DND-41 (cell line): ENCODE data around the gene GPC1.

Experiments used
- ATAC-seq: fragments of 200-7000 bp; cut with Tn5 transposase; 3 replicates; pipeline ENCODE4 v1.9.1; 2021; ENCODE audit warnings: low read depth; ENCODE audit not compliant: insufficient read depth
- DNase-seq: peaks from one replicate; pipeline ENCODE4 v3.0.0-alpha.2; 2020
- H2AFZ ChIP-seq: 2 replicates; pipeline ENCODE4 v1.6.0; 2012; ENCODE audit warnings: low read depth, low read length
- H3K27ac ChIP-seq: 2 replicates; pipeline ENCODE4 v1.5.1; 2012; ENCODE audit warnings: low read length, inconsistent platforms
- H3K27me3 ChIP-seq: fragments of 200-600 bp; sonication (generic); 2 replicates; pipeline ENCODE4 v1.6.0; 2012; ENCODE audit warnings: low read length, mild to moderate bottlenecking, inconsistent platforms; ENCODE audit not compliant: insufficient read depth, poor library complexity
- H3K36me3 ChIP-seq: 2 replicates; pipeline ENCODE4 v1.5.1; 2012; ENCODE audit warnings: low read length, inconsistent platforms; ENCODE audit not compliant: insufficient read depth
- H3K4me1 ChIP-seq: 2 replicates; pipeline ENCODE4 v1.5.1; 2012; ENCODE audit warnings: mild to moderate bottlenecking, low read length; ENCODE audit not compliant: insufficient read depth
- H3K4me2 ChIP-seq: 2 replicates; pipeline ENCODE4 v1.6.0; 2012; ENCODE audit warnings: mild to moderate bottlenecking, moderate library complexity, low read length, inconsistent platforms; ENCODE audit not compliant: insufficient read depth
- H3K4me3 ChIP-seq, 2 experiments: fragments of 200-600 bp in 1 of 2; shearing (Covaris generic) in 1 of 2; 2 replicates each; pipeline ENCODE4 v1.5.1; 2012 to 2016; ENCODE audit warnings: inconsistent platforms in 2 of 2, low read length in 2 of 2, mild to moderate bottlenecking in 2 of 2, low read depth in 1 of 2, moderate library complexity in 1 of 2
- H3K79me2 ChIP-seq: 2 replicates; pipeline ENCODE4 v1.6.0; 2012; ENCODE audit warnings: low read length, inconsistent platforms; ENCODE audit not compliant: insufficient read depth
- H3K9ac ChIP-seq: 2 replicates; pipeline ENCODE4 v1.6.0; 2012; ENCODE audit warnings: low read depth, mild to moderate bottlenecking, inconsistent platforms, low read length, moderate library complexity
- H3K9me3 ChIP-seq: 2 replicates; pipeline ENCODE4 v1.5.1; 2012; ENCODE audit warnings: low read length, moderate library complexity, mild to moderate bottlenecking, inconsistent platforms; ENCODE audit not compliant: insufficient read depth, severe bottlenecking
- H4K20me1 ChIP-seq: 2 replicates; pipeline ENCODE4 v1.6.0; 2012; ENCODE audit warnings: low read length; ENCODE audit not compliant: insufficient read depth
- CTCF ChIP-seq: IDR thresholded peaks from 2 replicates; pipeline ENCODE4 v1.5.1; 2012; ENCODE audit warnings: borderline replicate concordance, low read length, moderate library complexity, mild to moderate bottlenecking; ENCODE audit not compliant: poor library complexity, severe bottlenecking; ENCODE audit errors: extremely low read depth
- EZH2 ChIP-seq: IDR thresholded peaks from 3 replicates; pipeline ENCODE4 v1.6.1; 2012; ENCODE audit warnings: borderline replicate concordance, low read depth, mild to moderate bottlenecking, moderate library complexity, low read length, inconsistent platforms; ENCODE audit not compliant: severe bottlenecking

Gene GPC1

DNA sequence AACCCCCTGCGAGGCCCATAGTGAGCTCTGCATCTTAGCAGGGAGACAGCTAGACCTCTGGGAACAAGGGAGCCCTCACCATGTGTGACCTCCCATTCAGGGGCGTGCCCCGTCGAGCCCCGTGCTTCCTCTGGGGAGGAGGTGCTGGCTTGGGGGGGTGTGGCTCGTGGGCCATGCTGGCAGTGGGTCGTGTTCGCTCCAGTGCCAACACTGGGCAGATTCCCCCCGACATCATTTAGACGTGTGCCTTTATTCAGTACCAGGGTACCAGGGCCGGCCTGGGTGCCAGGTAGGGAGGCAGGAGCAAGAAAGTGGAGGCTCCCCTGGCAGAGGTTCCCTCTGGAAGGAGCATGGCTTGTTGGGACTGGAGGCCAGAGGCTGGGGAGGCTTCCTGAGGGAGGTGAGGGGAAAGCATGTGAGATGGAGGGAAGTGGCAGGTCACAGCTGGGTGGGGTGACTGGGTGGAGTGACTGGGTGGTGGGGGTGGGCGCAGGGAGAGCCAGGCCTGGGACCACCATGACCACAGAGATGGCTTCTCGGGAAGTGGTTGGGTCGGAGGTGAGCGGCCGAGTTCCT, 15.2 kb downstream of the GPC1 start:
- Histone ChIP-seq H3K9ac (no peak overlapping the region), H3K27ac (no peak overlapping the region), H3K36me3 (no peaks in the 10 kb centered on the region), H2AFZ (no peak overlapping the region), H3K27me3 (no peaks in the 10 kb centered on the region), H4K20me1 (peaks cover 5% of the 10 kb centered on the region; the same call in 1 of the 2 replicates), H3K9me3 (no peaks in the 10 kb centered on the region), H3K79me2 (no peaks in the 10 kb centered on the region), H3K4me3 (no peak overlapping the region), H3K4me1 (no peaks in the 10 kb centered on the region), H3K4me2 (no peak overlapping the region)
- ATAC-seq (no peak), DNase-seq (no peak)
- TF ChIP-seq EZH2 = no peak
- no peak for TF ChIP-seq CTCF

DNA sequence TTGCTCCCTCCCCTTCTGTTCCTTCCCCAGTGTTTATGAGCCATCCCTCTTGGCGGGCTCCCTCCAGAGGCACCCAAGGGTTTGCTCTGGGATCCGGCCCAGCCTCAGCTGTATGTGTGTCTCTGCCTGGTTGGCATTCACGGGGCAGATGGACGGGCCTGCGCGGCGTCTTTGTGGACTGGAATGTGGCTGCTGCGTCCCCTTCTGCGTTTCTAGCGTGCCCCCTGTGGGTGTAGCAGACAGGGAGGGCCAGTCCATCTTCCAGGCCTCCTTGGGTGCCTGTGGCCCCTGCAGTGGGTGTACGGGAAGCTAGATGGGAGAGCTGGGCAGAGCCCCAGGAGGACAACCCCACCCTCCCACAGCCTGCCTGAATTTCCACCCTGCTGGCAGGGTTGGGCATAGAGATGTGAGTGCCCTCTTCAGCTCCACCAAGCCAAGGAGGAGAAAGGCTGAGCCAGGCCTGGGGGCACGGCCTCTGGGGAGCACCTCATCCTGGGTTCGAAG, 15.7 kb downstream of the GPC1 start:
- Histone ChIP-seq H3K4me3 (no peak overlapping the region), H3K4me1 (no peaks in the 10 kb centered on the region), H4K20me1 (peaks cover 5% of the 10 kb centered on the region; the same call in 1 of the 2 replicates), H3K27ac (no peak overlapping the region), H2AFZ (no peak overlapping the region), H3K79me2 (no peaks in the 10 kb centered on the region), H3K27me3 (no peaks in the 10 kb centered on the region), H3K36me3 (no peaks in the 10 kb centered on the region), H3K9ac (no peak overlapping the region), H3K4me2 (no peak overlapping the region), H3K9me3 (no peaks in the 10 kb centered on the region)
- TF ChIP-seq EZH2 (no peak), CTCF (no peak)
- DNase-seq (no peak), ATAC-seq (no peak)

DNA sequence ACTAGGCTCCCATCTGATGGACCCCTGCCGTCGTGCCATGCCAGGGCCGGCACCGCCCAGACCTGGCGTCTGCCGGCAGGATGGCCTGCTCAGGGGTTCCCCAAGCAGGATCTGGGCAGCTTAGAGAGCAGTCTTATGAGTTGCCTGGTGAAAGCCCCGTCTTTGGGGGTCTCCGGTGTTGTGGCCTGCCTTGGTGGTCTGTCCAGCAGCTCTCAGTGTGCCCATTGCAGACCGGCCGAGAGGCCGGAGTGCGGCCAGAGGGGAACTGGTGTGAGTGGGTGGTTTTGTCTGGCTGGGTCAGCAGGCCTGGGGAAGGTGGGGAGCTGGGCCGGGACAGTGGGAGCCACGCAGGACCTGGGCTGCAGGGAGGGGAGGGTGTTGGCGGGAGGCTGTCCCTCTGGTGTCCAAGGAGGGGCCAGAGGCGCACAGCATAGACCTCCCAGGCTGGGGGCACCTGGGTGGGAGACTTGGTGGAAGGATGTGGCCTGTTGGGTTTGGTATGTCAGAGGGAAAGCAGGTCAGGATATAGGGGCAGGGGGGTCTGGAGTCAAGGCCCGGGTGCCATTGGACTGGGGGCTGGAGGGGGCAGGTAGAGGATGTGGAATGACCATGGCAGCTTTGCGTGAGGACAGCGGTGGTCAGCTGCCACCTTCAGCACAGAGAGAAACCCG, 16.5 kb downstream of the GPC1 start:
- TF ChIP-seq EZH2 (no peak), CTCF (no peak)
- no peak overlapping the region for H2AFZ ChIP-seq
- no peaks in the 10 kb centered on the region for H3K27me3 ChIP-seq
- no peak overlapping the region for H3K9ac ChIP-seq
- no peaks in the 10 kb centered on the region for H3K79me2 ChIP-seq
- H4K20me1 ChIP-seq = peaks cover 5% of the 10 kb centered on the region; the same call in 1 of the 2 replicates
- H3K27ac ChIP-seq = no peak overlapping the region
- H3K4me1 ChIP-seq = no peaks in the 10 kb centered on the region
- no peak overlapping the region for H3K4me3 ChIP-seq
- H3K4me2 ChIP-seq = no peak overlapping the region
- H3K9me3 ChIP-seq = no peaks in the 10 kb centered on the region
- ATAC-seq (no peak), DNase-seq (no peak)
- H3K36me3 ChIP-seq = no peaks in the 10 kb centered on the region
